WTC11 (cell line): ENCODE data around the gene CCDC85A.

ENCODE experiments used
- CBFB ChIP-seq: sonication (generic); formaldehyde crosslinking; IDR thresholded peaks from 2 replicates; pipeline ENCODE4 v1.8.1; 2022; ENCODE audit warnings: mild to moderate bottlenecking, low read depth, missing genetic modification reagents
- ELF4 ChIP-seq: sonication (generic); formaldehyde crosslinking; IDR thresholded peaks from 2 replicates; pipeline ENCODE4 v1.8.1; 2022; ENCODE audit warnings: low read depth, mild to moderate bottlenecking, moderate library complexity, missing genetic modification reagents
- ESRRA ChIP-seq: sonication (generic); formaldehyde crosslinking; IDR thresholded peaks from 2 replicates; pipeline ENCODE4 v1.8.1; 2022; ENCODE audit warnings: mild to moderate bottlenecking, missing genetic modification reagents, borderline replicate concordance
- HMGXB4 ChIP-seq: sonication (generic); formaldehyde crosslinking; IDR thresholded peaks from 2 replicates; pipeline ENCODE4 v1.8.1; 2023; ENCODE audit warnings: mild to moderate bottlenecking, moderate library complexity, missing genetic modification reagents
- NFYB ChIP-seq: sonication (generic); formaldehyde crosslinking; conservative IDR thresholded peaks from 2 replicates; pipeline ENCODE4 v1.8.0; 2022; ENCODE audit warnings: low read depth, missing genetic modification reagents
- STAT6 ChIP-seq: sonication (generic); formaldehyde crosslinking; conservative IDR thresholded peaks from 2 replicates; pipeline ENCODE4 v1.8.1; 2023; ENCODE audit warnings: mild to moderate bottlenecking, low read depth, missing genetic modification reagents, moderate library complexity
- USF2 ChIP-seq: sonication (generic); formaldehyde crosslinking; IDR thresholded peaks from 2 replicates; pipeline ENCODE4 v1.8.1; 2023; ENCODE audit warnings: mild to moderate bottlenecking, missing genetic modification reagents, moderate library complexity
- ZBTB21 ChIP-seq: sonication (generic); formaldehyde crosslinking; IDR thresholded peaks from 2 replicates; pipeline ENCODE4 v1.8.1; 2023; ENCODE audit warnings: mild to moderate bottlenecking, missing genetic modification reagents, borderline replicate concordance
- ZNF416 ChIP-seq: fragments of 250-450 bp; sonication (Bioruptor Pico); IDR thresholded peaks from 2 replicates; pipeline ENCODE4 v1.9.0; 2021; ENCODE audit warnings: mild to moderate bottlenecking, inconsistent platforms
- TF ChIP-seq, protein P1 (sequence below): fragments of 200-600 bp; IDR thresholded peaks from 2 replicates; pipeline ENCODE4 v1.8.0; 2022; ENCODE audit warnings: antibody characterized with exemption
- TF ChIP-seq, protein P2 (sequence below): sonication (generic); formaldehyde crosslinking; IDR thresholded peaks from 2 replicates; pipeline ENCODE4 v1.8.0; 2022; ENCODE audit warnings: mild to moderate bottlenecking, missing genetic modification reagents
- TF ChIP-seq, protein P3 (sequence below): sonication (generic); formaldehyde crosslinking; IDR thresholded peaks from 2 replicates; pipeline ENCODE4 v1.8.0; 2022; ENCODE audit warnings: mild to moderate bottlenecking, missing genetic modification reagents

GRCh38 chr2:56314371-56314770, 130.6 kb downstream of the CCDC85A start:
- TF ChIP-seq, protein P1, sequence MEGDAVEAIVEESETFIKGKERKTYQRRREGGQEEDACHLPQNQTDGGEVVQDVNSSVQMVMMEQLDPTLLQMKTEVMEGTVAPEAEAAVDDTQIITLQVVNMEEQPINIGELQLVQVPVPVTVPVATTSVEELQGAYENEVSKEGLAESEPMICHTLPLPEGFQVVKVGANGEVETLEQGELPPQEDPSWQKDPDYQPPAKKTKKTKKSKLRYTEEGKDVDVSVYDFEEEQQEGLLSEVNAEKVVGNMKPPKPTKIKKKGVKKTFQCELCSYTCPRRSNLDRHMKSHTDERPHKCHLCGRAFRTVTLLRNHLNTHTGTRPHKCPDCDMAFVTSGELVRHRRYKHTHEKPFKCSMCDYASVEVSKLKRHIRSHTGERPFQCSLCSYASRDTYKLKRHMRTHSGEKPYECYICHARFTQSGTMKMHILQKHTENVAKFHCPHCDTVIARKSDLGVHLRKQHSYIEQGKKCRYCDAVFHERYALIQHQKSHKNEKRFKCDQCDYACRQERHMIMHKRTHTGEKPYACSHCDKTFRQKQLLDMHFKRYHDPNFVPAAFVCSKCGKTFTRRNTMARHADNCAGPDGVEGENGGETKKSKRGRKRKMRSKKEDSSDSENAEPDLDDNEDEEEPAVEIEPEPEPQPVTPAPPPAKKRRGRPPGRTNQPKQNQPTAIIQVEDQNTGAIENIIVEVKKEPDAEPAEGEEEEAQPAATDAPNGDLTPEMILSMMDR = no peak
- TF ChIP-seq USF2 (CRISPR knock-in tag) (no peak), CBFB (CRISPR knock-in tag) (no peak), ELF4 (CRISPR knock-in tag) (no peak), HMGXB4 (no peak), ZBTB21 (CRISPR knock-in tag) (no peak), NFYB (CRISPR knock-in tag) (no peak), STAT6 (CRISPR knock-in tag) (no peak), ESRRA (no peak), ZNF416 (CRISPR knock-in tag) (no peak)
- TF ChIP-seq, protein P2, sequence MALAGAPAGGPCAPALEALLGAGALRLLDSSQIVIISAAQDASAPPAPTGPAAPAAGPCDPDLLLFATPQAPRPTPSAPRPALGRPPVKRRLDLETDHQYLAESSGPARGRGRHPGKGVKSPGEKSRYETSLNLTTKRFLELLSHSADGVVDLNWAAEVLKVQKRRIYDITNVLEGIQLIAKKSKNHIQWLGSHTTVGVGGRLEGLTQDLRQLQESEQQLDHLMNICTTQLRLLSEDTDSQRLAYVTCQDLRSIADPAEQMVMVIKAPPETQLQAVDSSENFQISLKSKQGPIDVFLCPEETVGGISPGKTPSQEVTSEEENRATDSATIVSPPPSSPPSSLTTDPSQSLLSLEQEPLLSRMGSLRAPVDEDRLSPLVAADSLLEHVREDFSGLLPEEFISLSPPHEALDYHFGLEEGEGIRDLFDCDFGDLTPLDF = no peak
- TF ChIP-seq, protein P3, sequence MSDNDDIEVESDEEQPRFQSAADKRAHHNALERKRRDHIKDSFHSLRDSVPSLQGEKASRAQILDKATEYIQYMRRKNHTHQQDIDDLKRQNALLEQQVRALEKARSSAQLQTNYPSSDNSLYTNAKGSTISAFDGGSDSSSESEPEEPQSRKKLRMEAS (CRISPR knock-in tag) = no peak
